ENCODE measurements around the gene UBTF. TPM values are rescaled to one million over a fixed set of nuclear protein-coding genes. Genes with fewer than 3 reads are reported as not detected.

UBTF gene
- total and polyA plus RNA-seq, 2 of the 4 experiments (the other 2 are of a cell fraction) = 29.7 to 42.1 TPM

- Histone ChIP-seq H3K9ac (ENCODE audit: low read depth, low read length) (no peak overlapping the region), H3K9me1 (ENCODE audit: insufficient read depth, low read length) (no peaks in the 10 kb centered on the region), H4K91ac (ENCODE audit: insufficient read depth, low read depth, low read length) (no peak overlapping the region), H4K20me1 (ENCODE audit: insufficient read depth, low read length) (no peaks in the 10 kb centered on the region), H3K18ac (ENCODE audit: low read depth, low read length) (no peak overlapping the region), H2AK9ac (replicated peaks; ENCODE audit: low read depth, low read length, poor library complexity) (no peak overlapping the region), H3K14ac (replicated peaks; ENCODE audit: low read depth, low read length) (no peak overlapping the region), H3K27ac (ENCODE audit: insufficient read depth, low read length) (no peak overlapping the region), H3K79me1 (ENCODE audit: low read depth in 1 of 2, low read length in 2 of 2) (no peaks in the 10 kb centered on the region), H3K4me1 (ENCODE audit: control insufficient read depth, insufficient read depth, low read length) (no peaks in the 10 kb centered on the region), H4K8ac (ENCODE audit: low read depth in 2 of 2, low read length in 2 of 2) (no peak overlapping the region), H2BK20ac (ENCODE audit: low read depth, low read length) (no peak overlapping the region), H3K4ac (ENCODE audit: low read depth, low read length) (no peak overlapping the region), H3K23ac (ENCODE audit: low read depth, low read length) (no peak overlapping the region), H2AK5ac (ENCODE audit: low read depth, low read length) (no peak overlapping the region), H2BK120ac (ENCODE audit: low read depth, low read length) (no peak overlapping the region), H4K5ac (ENCODE audit: low read depth, low read length) (no peak overlapping the region), H3K36me3 (ENCODE audit: control insufficient read depth, insufficient read depth, low read length) (no peaks in the 10 kb centered on the region), H3K4me2 (ENCODE audit: low read depth, low read length) (no peak overlapping the region), H3K9me3 (ENCODE audit: control insufficient read depth, insufficient read depth, low read length) (no peaks in the 10 kb centered on the region), H2BK5ac (ENCODE audit: low read depth, low read length, poor library complexity, severe bottlenecking) (no peak overlapping the region), H2BK15ac (ENCODE audit: low read depth, low read length) (no peak overlapping the region), H3K27me3 (ENCODE audit: control insufficient read depth, insufficient read depth, low read length) (peaks cover 51% of the 10 kb centered on the region), H2AFZ (replicated peaks; ENCODE audit: low read length, poor library complexity) (no peak overlapping the region), H3K4me3 (ENCODE audit: insufficient read depth, low read depth, low read length) (no peak overlapping the region), H3K56ac (ENCODE audit: extremely low read depth, insufficient read depth, low read length) (no peak overlapping the region)
- intact Hi-C loops (cut with micrococcal nuclease) (no loop called here), dilution Hi-C loops (cut with HindIII; ENCODE audit: low sequenced_read_pairs, unreplicated experiment) (no loop called here), in situ Hi-C loops (cut with MboI; ENCODE audit: low sequenced_read_pairs) (no loop called here)
- TF ChIP-seq RAD21 (IDR thresholded peaks at IDR 0.05; ENCODE audit: low read length) (no peak), NFE2L2 (IDR thresholded peaks at IDR 0.05; ENCODE audit: low read depth, low read length) (no peak), MAFK (IDR thresholded peaks at IDR 0.05; ENCODE audit: low read depth, low read length) (no peak), CEBPB (IDR thresholded peaks at IDR 0.05; ENCODE audit: low read depth, low read length) (no peak), POLR2A (IDR thresholded peaks at IDR 0.05; ENCODE audit: low read depth, low read length) (no peak), SMC3 (IDR thresholded peaks at IDR 0.05; ENCODE audit: low read depth, low read length) (no peak), CHD1 (IDR thresholded peaks at IDR 0.05; ENCODE audit: low read depth, low read length) (no peak), CTCF (conservative IDR thresholded peaks at IDR 0.05; ENCODE audit: low read depth, low read length) (no peak), RFX5 (IDR thresholded peaks at IDR 0.05; ENCODE audit: low read depth, low read length) (no peak), USF2 (IDR thresholded peaks at IDR 0.05; ENCODE audit: low read depth, low read length) (no peak), MXI1 (IDR thresholded peaks at IDR 0.05; ENCODE audit: borderline replicate concordance, low read depth, low read length) (no peak), RCOR1 (IDR thresholded peaks at IDR 0.05; ENCODE audit: insufficient replicate concordance, low read length) (no peak), FOS (IDR thresholded peaks at IDR 0.05; ENCODE audit: low read depth, low read length) (no peak), MAZ (IDR thresholded peaks at IDR 0.05; ENCODE audit: borderline replicate concordance, low read depth, low read length) (no peak)
- WGBS, 2 experiments (ENCODE audit: extremely low coverage in 2 of 2, insufficient read length in 1 of 2) = 75% methylated on average over 4 of the region's 10 CpGs; no CpG with 5 or more reads in 1 of the 2 experiments
- POLR2A ChIA-PET (ENCODE audit: unreplicated experiment) = no interaction called here
- no peak for ATAC-seq (ENCODE audit: low read depth)
- BruUV-seq (replicated peaks) = no TSS peak
- CTCF ChIA-PET = no interaction called here
- no peak for DNase-seq
Measured at GRCh38 chr17:44254361-44255095, 35.1 kb upstream of the UBTF start.

Data from IMR-90 (cell line).